DOHH2 (cell line): ENCODE measurements around the gene FNDC3A.

Experiments used
- CTCF ChIP-seq: fragments of 200-600 bp; sonication (generic); IDR thresholded peaks from one replicate; pipeline ENCODE4 v1.5.1; 2014; ENCODE audit warnings: antibody characterized with exemption, mild to moderate bottlenecking, low read depth, low read length; ENCODE audit not compliant: poor library complexity, severe bottlenecking
- EZH2phosphoT487 ChIP-seq: fragments of 200-600 bp; sonication (generic); IDR thresholded peaks from 2 replicates; pipeline ENCODE4 v1.6.1; 2017; ENCODE audit warnings: borderline replicate concordance, mild to moderate bottlenecking, antibody characterized with exemption, low read length, moderate library complexity, mixed read lengths

DNA sequence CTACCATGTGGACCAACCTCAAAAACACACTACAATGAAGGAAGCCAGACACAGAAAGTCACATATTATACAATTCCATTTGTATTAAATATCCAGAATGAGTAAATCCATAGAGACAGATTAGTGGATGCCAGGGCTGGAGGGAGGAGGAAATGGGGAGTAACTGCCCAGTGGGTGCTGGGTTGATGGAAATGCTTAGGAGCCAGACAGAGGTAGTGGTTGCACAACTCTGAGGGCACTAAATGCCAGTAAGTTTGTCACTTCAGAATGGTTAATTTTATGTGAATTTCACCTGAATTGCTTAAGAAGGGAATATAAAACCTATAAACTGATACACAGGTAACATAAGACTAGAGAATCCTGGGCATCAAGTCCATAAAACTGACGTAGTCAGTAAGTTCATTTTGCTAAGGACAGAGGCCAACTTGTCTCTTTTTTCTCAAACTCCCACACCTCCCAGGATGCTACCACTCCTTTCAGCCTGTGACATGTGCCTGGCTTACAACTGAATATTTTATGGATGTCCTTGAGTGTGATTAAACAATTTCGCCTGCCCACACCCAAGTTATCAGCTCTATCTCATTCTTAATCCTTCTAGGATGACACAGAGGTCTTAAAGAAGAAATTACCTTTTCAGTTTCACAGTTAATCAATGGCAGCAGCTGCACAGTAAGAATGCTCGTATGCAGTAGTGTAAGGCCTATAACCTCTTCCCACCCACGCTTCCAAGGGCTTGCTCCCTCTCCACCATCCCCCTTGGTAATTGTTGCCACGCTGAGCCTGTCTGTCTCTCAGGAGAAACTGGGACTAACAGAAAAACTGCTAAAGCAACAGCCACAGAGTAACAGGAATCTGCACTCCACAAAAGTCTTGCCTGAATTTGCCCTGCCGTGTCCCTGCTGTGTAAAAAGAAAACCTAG lies 238.5 kb downstream of the FNDC3A start:
- TF ChIP-seq CTCF (no peak), EZH2phosphoT487 (no peak)
